ENCODE measurements around the gene GLG1.
"Not testable (repeated sequence)": the region's sequence is repeated elsewhere in the genome, so short reads cannot be mapped to it uniquely, and the experiment has no call there.

- not testable (repeated sequence) for TF ChIP-seq CTCF, POLR2A (IDR thresholded peaks at IDR 0.05)
Measured at GRCh38 chr16:74419811-74420210, 187.1 kb downstream of the GLG1 start.
